Measurements from ENCODE around the gene ANKRD12. TPM values are rescaled to one million over a fixed set of nuclear protein-coding genes. Genes with fewer than 3 reads are reported as not detected.

ANKRD12 gene
- total RNA-seq, 1 experiment from 2014 or later = 19.1 TPM

DNA sequence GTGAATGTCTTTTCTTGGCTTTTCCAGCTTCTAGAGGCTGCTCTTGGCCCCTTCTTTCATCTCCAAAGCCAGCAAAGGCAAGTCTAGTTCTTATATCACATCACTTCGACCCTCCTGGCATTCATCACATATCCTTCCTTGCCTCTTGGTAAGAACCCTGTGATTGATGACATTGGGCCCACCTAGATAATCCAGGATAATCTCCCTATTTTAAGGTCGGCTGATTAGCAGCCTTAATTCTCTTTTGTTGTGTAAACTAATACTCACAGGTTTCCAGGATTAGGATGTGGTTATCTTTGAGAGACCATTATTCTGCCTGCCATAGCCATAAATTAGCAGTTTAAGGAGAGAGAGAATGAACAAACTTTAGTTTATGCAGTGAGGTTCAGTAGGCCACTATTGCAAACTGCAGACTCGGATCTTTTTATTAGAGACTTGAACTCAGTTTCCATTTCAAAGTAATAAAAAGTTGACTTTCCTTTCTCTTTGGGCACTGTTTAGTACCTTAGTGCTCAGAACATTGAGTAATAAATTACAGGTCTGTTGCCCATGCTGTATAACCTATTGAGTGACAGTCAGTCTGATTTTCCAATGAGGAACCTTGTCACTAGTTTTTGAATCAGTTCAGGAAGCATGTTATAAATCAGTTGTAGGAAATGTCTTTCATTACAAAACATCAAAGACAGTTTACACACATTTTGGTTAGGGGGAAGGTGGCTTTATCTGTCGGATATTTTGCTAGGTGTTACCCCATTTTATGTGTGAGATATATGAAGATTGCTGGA is 29.6 kb upstream of the ANKRD12 start:
- ATAC-seq (no peak), DNase-seq (no peak)
- ChIA-PET POLR2A (ENCODE audit: unreplicated experiment) (no interaction called here), CTCF (interaction anchor here (0.6 kb wide), 1 partner anchor 41 kb away, joined by 3 read pairs; no protein-coding TSS in a partner anchor)
- peak overlapping the region; percentile 91 for H3K4me2 ChIP-seq (ENCODE audit: low read length)
- H3K79me2 ChIP-seq (ENCODE audit: low read length) = peaks cover 95% of the 10 kb centered on the region
- H3K27me3 ChIP-seq (ENCODE audit: low read length) = no peaks in the 10 kb centered on the region
- peak overlapping the region; percentile 73; the same call in 1 of the 2 replicates for H3K4me3 ChIP-seq (ENCODE audit: low read length)
- peaks cover 20% of the 10 kb centered on the region; the same call in 1 of the 2 replicates for H3K36me3 ChIP-seq (ENCODE audit: low read depth, low read length)
- no peaks in the 10 kb centered on the region for H3K9me2 ChIP-seq (replicated peaks; ENCODE audit: low read length)
- no peak for TF ChIP-seq EZH2 (IDR thresholded peaks at IDR 0.05; ENCODE audit: low read length, unreplicated experiment)
- no peak for TF ChIP-seq EZH2phosphoT487 (IDR thresholded peaks at IDR 0.05; ENCODE audit: borderline replicate concordance, low read length)
- TF ChIP-seq, protein P1, sequence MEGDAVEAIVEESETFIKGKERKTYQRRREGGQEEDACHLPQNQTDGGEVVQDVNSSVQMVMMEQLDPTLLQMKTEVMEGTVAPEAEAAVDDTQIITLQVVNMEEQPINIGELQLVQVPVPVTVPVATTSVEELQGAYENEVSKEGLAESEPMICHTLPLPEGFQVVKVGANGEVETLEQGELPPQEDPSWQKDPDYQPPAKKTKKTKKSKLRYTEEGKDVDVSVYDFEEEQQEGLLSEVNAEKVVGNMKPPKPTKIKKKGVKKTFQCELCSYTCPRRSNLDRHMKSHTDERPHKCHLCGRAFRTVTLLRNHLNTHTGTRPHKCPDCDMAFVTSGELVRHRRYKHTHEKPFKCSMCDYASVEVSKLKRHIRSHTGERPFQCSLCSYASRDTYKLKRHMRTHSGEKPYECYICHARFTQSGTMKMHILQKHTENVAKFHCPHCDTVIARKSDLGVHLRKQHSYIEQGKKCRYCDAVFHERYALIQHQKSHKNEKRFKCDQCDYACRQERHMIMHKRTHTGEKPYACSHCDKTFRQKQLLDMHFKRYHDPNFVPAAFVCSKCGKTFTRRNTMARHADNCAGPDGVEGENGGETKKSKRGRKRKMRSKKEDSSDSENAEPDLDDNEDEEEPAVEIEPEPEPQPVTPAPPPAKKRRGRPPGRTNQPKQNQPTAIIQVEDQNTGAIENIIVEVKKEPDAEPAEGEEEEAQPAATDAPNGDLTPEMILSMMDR (conservative IDR thresholded peaks at IDR 0.05; ENCODE audit: low read depth, low read length) = no peak
- intact Hi-C loops (cut with micrococcal nuclease) = no loop called here
- no TSS peak for BruUV-seq (replicated peaks)
- H3K27ac ChIP-seq (ENCODE audit: low read length) = no peak overlapping the region
- no peak overlapping the region for H2AFZ ChIP-seq (ENCODE audit: low read length)
- no peaks in the 10 kb centered on the region for H3K9me3 ChIP-seq (ENCODE audit: low read length)
- no peaks in the 10 kb centered on the region for H3F3A ChIP-seq (ENCODE audit: low read length, unreplicated experiment)
- H3K4me1 ChIP-seq (ENCODE audit: insufficient read depth, low read length) = peaks cover 57% of the 10 kb centered on the region
- H4K20me1 ChIP-seq (ENCODE audit: low read length) = peaks cover 69% of the 10 kb centered on the region
- H3K9ac ChIP-seq (ENCODE audit: low read length) = no peak overlapping the region

DNA sequence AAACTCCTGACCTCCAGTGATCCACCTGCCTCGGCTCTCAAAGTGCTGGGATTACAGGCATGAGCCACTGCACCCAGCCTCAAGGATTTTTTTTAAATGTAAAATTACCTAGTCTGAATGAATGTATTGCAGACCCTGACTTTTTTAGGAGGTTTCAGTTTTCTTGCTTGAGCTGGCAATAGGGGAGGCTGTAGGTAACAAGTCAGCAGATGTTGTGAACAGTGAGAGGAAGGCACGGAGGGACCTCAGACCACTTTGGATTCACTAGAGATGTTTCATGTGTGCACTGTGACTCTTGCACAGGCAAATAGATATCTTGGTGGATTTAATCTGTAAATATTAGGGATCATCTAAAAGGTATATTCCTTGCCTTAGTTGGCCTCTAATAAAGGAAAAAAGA is 27.7 kb upstream of the ANKRD12 start:
- ChIA-PET POLR2A (ENCODE audit: unreplicated experiment) (interaction anchor here (1.0 kb wide), 1 partner anchor 9 kb away, joined by 4 read pairs; no protein-coding TSS in a partner anchor), CTCF (no interaction called here)
- peaks cover 100% of the 10 kb centered on the region for H3K79me2 ChIP-seq (ENCODE audit: low read length)
- H3K27me3 ChIP-seq (ENCODE audit: low read length) = no peaks in the 10 kb centered on the region
- TF ChIP-seq, protein P1 (conservative IDR thresholded peaks at IDR 0.05; ENCODE audit: low read depth, low read length) = no peak
- TF ChIP-seq EZH2 (IDR thresholded peaks at IDR 0.05; ENCODE audit: low read length, unreplicated experiment) (no peak), EZH2phosphoT487 (IDR thresholded peaks at IDR 0.05; ENCODE audit: borderline replicate concordance, low read length) (no peak)
- DNase-seq = no peak
- H3K4me3 ChIP-seq (ENCODE audit: low read length) = no peak overlapping the region
- no peaks in the 10 kb centered on the region for H3K9me3 ChIP-seq (ENCODE audit: low read length)
- H3K9me2 ChIP-seq (replicated peaks; ENCODE audit: low read length) = no peaks in the 10 kb centered on the region
- intact Hi-C loops (cut with micrococcal nuclease) = no loop called here
- no peak for ATAC-seq
- no TSS peak for BruUV-seq (replicated peaks)
- peaks cover 64% of the 10 kb centered on the region for H4K20me1 ChIP-seq (ENCODE audit: low read length)
- peaks cover 20% of the 10 kb centered on the region; the same call in 1 of the 2 replicates for H3K36me3 ChIP-seq (ENCODE audit: low read depth, low read length)
- H3K4me1 ChIP-seq (ENCODE audit: insufficient read depth, low read length) = peaks cover 53% of the 10 kb centered on the region
- no peak overlapping the region for H2AFZ ChIP-seq (ENCODE audit: low read length)
- H3K9ac ChIP-seq (ENCODE audit: low read length) = no peak overlapping the region
- no peak overlapping the region for H3K4me2 ChIP-seq (ENCODE audit: low read length)
- no peak overlapping the region for H3K27ac ChIP-seq (ENCODE audit: low read length)
- no peaks in the 10 kb centered on the region for H3F3A ChIP-seq (ENCODE audit: low read length, unreplicated experiment)

DNA sequence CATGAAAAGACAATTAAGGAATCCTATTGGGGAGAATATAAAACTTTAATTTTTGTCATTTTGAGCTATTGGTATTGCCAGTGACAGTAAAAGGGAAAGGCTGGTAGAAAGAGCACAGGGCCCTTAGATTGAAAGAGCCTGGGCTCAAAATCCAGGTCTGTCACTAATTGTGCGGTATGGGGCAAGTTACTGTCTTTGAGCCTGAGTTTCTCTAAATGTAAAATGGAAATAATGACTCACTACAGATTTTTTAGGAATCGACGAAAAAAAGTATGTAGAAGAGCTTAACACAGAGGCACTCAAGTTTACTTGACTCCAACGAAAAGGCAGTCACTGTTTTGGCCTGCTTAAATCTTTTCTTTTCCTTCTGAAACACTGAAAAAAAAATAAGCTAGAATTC is 27.1 kb upstream of the ANKRD12 start:
- H4K20me1 ChIP-seq (ENCODE audit: low read length) = peaks cover 61% of the 10 kb centered on the region
- no peak overlapping the region for H3K9ac ChIP-seq (ENCODE audit: low read length)
- H3K4me1 ChIP-seq (ENCODE audit: insufficient read depth, low read length) = peaks cover 47% of the 10 kb centered on the region
- no peak for TF ChIP-seq EZH2phosphoT487 (IDR thresholded peaks at IDR 0.05; ENCODE audit: borderline replicate concordance, low read length)
- TF ChIP-seq, protein P1 (conservative IDR thresholded peaks at IDR 0.05; ENCODE audit: low read depth, low read length) = no peak
- TF ChIP-seq EZH2 (IDR thresholded peaks at IDR 0.05; ENCODE audit: low read length, unreplicated experiment) = no peak
- H2AFZ ChIP-seq (ENCODE audit: low read length) = no peak overlapping the region
- intact Hi-C loops (cut with micrococcal nuclease) = no loop called here
- DNase-seq (no peak), ATAC-seq (no peak)
- H3K4me2 ChIP-seq (ENCODE audit: low read length) = no peak overlapping the region
- peaks cover 20% of the 10 kb centered on the region; the same call in 1 of the 2 replicates for H3K36me3 ChIP-seq (ENCODE audit: low read depth, low read length)
- no peaks in the 10 kb centered on the region for H3K9me2 ChIP-seq (replicated peaks; ENCODE audit: low read length)
- CTCF ChIA-PET = interaction anchor here (0.6 kb wide), 2 partner anchors 28 to 38 kb away, joined by 3 read pairs; no protein-coding TSS in a partner anchor
- no TSS peak for BruUV-seq (replicated peaks)
- POLR2A ChIA-PET (ENCODE audit: unreplicated experiment) = interaction anchor here (1.0 kb wide), 1 partner anchor 8 kb away, joined by 4 read pairs; no protein-coding TSS in a partner anchor
- peaks cover 100% of the 10 kb centered on the region for H3K79me2 ChIP-seq (ENCODE audit: low read length)
- H3K9me3 ChIP-seq (ENCODE audit: low read length) = no peaks in the 10 kb centered on the region
- H3K27me3 ChIP-seq (ENCODE audit: low read length) = no peaks in the 10 kb centered on the region
- H3K27ac ChIP-seq (ENCODE audit: low read length) = no peak overlapping the region
- H3K4me3 ChIP-seq (ENCODE audit: low read length) = no peak overlapping the region
- no peaks in the 10 kb centered on the region for H3F3A ChIP-seq (ENCODE audit: low read length, unreplicated experiment)
